MM.1S (cell line): ENCODE data around the gene TBX18.

Experiments used
- CTCF ChIP-seq: fragments of 300-600 bp; sonication (generic); IDR thresholded peaks from 2 replicates; pipeline ENCODE4 v1.5.1; 2016; ENCODE audit warnings: antibody characterized with exemption, low read length, mixed read lengths
- EZH2 ChIP-seq: fragments of 300-600 bp; sonication (generic); optimal IDR thresholded peaks from 2 replicates; pipeline ENCODE3; 2017; ENCODE audit warnings: low read depth, mild to moderate bottlenecking, antibody characterized with exemption, low read length, mixed read lengths
- EZH2phosphoT487 ChIP-seq: fragments of 300-600 bp; sonication (generic); IDR thresholded peaks from 2 replicates; pipeline ENCODE4 v1.6.1; 2018; ENCODE audit warnings: antibody characterized with exemption, low read length

DNA sequence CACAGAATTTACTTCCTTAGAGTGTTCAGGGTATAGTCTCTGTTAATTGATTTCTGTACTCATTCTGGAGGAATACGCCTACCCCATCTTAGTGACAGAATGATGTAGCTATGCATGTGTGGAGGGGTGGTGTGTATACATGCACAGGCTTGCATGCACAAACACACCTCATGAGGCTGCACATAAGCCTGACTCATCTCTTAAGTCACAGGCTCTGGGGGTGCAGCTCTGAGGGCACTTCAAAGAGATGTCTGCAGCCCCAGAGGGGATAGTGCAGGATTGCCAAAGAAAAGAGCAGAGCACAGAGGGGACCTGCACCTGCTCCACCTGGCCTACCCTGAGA is 24.6 kb downstream of the TBX18 start:
- TF ChIP-seq CTCF (no peak), EZH2 (no peak), EZH2phosphoT487 (no peak)
